ENCODE data around the gene ATP10A.

ATP10A gene

GRCh38 chr15:25684521-25685431 lies 178.4 kb downstream of the ATP10A start:
- DNase-seq (ENCODE audit: low read depth, low spot score), result no peak

GRCh38 chr15:25683911-25684310 lies 179.2 kb downstream of the ATP10A start:
- no peak for DNase-seq (ENCODE audit: low read depth, low spot score)

- DNase-seq (ENCODE audit: low read depth, low spot score), result no peak
Measured at GRCh38 chr15:25683415-25683814, 179.7 kb downstream of the ATP10A start.

- no peak for DNase-seq (ENCODE audit: low read depth, low spot score)
Measured at GRCh38 chr15:25682340-25682739, 180.8 kb downstream of the ATP10A start.

- DNase-seq (ENCODE audit: low read depth, low spot score), result no peak
Measured at GRCh38 chr15:25680686-25681025, 182.5 kb downstream of the ATP10A start.

GRCh38 chr15:25679964-25680685 lies 183.0 kb downstream of the ATP10A start:
- DNase-seq (ENCODE audit: low read depth, low spot score), result no peak

- no peak for DNase-seq (ENCODE audit: low read depth, low spot score)
Measured at GRCh38 chr15:25679492-25679891, 183.6 kb downstream of the ATP10A start.

GRCh38 chr15:25678500-25678855 lies 184.6 kb downstream of the ATP10A start:
- no peak for DNase-seq (ENCODE audit: low read depth, low spot score)

- DNase-seq (ENCODE audit: low read depth, low spot score), result no peak
Measured at GRCh38 chr15:25677719-25678499, 185.2 kb downstream of the ATP10A start.

GRCh38 chr15:25676070-25676469 lies 187.1 kb downstream of the ATP10A start:
- DNase-seq (ENCODE audit: low read depth, low spot score), result no peak

GRCh38 chr15:25675396-25675795 lies 187.7 kb downstream of the ATP10A start:
- no peak for DNase-seq (ENCODE audit: low read depth, low spot score)

GRCh38 chr15:25674913-25675312 lies 188.2 kb downstream of the ATP10A start:
- DNase-seq (ENCODE audit: low read depth, low spot score), result no peak

GRCh38 chr15:25673972-25674371 lies 189.2 kb downstream of the ATP10A start:
- DNase-seq (ENCODE audit: low read depth, low spot score), result no peak

- DNase-seq (ENCODE audit: low read depth, low spot score), result no peak
Measured at GRCh38 chr15:25673351-25673750, 189.8 kb downstream of the ATP10A start.

GRCh38 chr15:25671132-25671531 lies 192.0 kb downstream of the ATP10A start:
- DNase-seq (ENCODE audit: low read depth, low spot score), result no peak

GRCh38 chr15:25670621-25671020 lies 192.5 kb downstream of the ATP10A start:
- DNase-seq (ENCODE audit: low read depth, low spot score), result no peak

- DNase-seq (ENCODE audit: low read depth, low spot score), result peak; percentile 89
Measured at GRCh38 chr15:25670025-25670554, 193.0 kb downstream of the ATP10A start.

GRCh38 chr15:25668901-25669300 lies 194.2 kb downstream of the ATP10A start:
- no peak for DNase-seq (ENCODE audit: low read depth, low spot score)

- no peak for DNase-seq (ENCODE audit: low read depth, low spot score)
Measured at GRCh38 chr15:25668236-25668795, 194.8 kb downstream of the ATP10A start.

- DNase-seq (ENCODE audit: low read depth, low spot score), result no peak
Measured at GRCh38 chr15:25667829-25668228, 195.3 kb downstream of the ATP10A start.

GRCh38 chr15:25665913-25666312 lies 197.2 kb downstream of the ATP10A start:
- no peak for DNase-seq (ENCODE audit: low read depth, low spot score)

GRCh38 chr15:25664761-25665160 lies 198.4 kb downstream of the ATP10A start:
- no peak for DNase-seq (ENCODE audit: low read depth, low spot score)

Measured in iPS DF 19.7 (cell line).